GM21381 (cell line): ENCODE measurements around the gene NSUN6.

ENCODE experiments used
- ATAC-seq: cut with Tn5 transposase; IDR thresholded peaks from one replicate; pipeline ENCODE4 v1.9.1; 2021; ENCODE audit warnings: mild to moderate bottlenecking, moderate library complexity; ENCODE audit not compliant: unreplicated experiment

The NSUN6 gene

GRCh38 chr10:18505456-18506118, 145.8 kb downstream of the NSUN6 start:
- ATAC-seq, result no peak

GRCh38 chr10:18504161-18504560, 147.2 kb downstream of the NSUN6 start:
- no peak for ATAC-seq

DNA sequence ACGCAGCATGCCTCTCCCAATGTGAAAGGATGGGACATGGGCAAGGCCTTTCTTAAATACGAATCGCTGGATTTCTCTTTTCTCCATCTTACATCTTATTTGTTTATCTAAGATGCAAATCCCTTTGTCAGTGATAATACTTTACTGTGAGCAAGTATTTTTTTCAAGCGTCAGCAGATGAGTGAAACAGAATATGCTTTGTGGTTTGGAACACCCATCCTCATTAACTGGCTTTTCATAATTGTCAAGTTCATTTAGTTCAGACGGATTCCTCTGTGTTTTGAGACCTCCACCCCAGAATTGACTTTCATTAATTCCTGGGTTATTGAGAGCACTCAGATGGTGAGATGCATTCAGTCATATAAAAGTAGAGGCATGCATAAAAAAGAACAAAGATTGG, 149.8 kb downstream of the NSUN6 start:
- ATAC-seq, result no peak

DNA sequence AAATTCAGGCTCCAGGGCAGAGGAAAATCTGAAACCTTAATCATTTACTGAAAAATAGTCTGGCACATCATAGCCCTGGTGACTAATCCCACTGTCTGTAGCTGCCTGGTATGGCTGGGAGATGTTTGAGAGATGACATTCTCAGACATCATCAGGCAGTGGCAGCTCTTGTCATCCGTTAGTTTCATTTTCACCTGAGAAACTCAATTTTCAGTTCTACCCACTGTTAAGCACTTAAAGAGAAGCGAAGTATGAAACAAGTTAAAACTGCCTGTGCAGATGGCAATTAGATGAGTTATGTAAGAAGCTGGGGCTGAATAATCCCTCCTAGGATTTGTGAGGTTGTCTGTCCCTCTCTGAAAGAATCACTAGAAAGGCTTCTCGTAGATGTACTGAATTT, 150.2 kb downstream of the NSUN6 start:
- peak; percentile 94 for ATAC-seq

GRCh38 chr10:18500576-18500975, 150.8 kb downstream of the NSUN6 start:
- ATAC-seq, result no peak

GRCh38 chr10:18498998-18499397, 152.4 kb downstream of the NSUN6 start:
- ATAC-seq, result no peak

- no peak for ATAC-seq
Measured at GRCh38 chr10:18497806-18498369, 153.5 kb downstream of the NSUN6 start.
